ENCODE measurements around the gene SRSF10. TPM values are rescaled to one million over a fixed set of nuclear protein-coding genes. Genes with fewer than 3 reads are reported as not detected.
"Not testable (repeated sequence)": the region's sequence is repeated elsewhere in the genome, so short reads cannot be mapped to it uniquely, and the experiment has no call there.

Gene SRSF10
- total and polyA plus RNA-seq, 9 of the 15 experiments (the other 6 are each of a cell fraction or from before 2014, with no cell fraction given): 154 to 264 (median 205) TPM

- TF ChIP-seq FOXK2 (conservative IDR thresholded peaks at IDR 0.05 in 1 of 2, IDR thresholded peaks at IDR 0.05 in 1 of 2; ENCODE audit: low read depth in 2 of 2) (0 out of 4 replicates have a peak, but pooled peaks of 1 of the 2 experiments have one; percentile 12), ATF4 (CRISPR knock-in tag; IDR thresholded peaks at IDR 0.05) (peak; percentile 64; the same call in 1 of the 2 replicates), ZZZ3 (IDR thresholded peaks at IDR 0.05) (0 out of 2 replicates have a peak, but pooled peaks have one; percentile 14), ZNF395 (CRISPR knock-in tag; IDR thresholded peaks at IDR 0.05) (0 out of 2 replicates have a peak, but pooled peaks have one; percentile 15), ATF3 (IDR thresholded peaks at IDR 0.05) (peak; percentile 84), ZNF175 (CRISPR knock-in tag; IDR thresholded peaks at IDR 0.05; ENCODE audit: low read depth) (peak; percentile 39; the same call in 1 of the 2 replicates), CHD1 (IDR thresholded peaks at IDR 0.05; ENCODE audit: low read length) (peak; percentile 59), MBD1 (CRISPR knock-in tag; IDR thresholded peaks at IDR 0.05) (peak; percentile 83; the same call in 1 of the 2 replicates), CEBPB (tag; IDR thresholded peaks at IDR 0.05) (peak; percentile 65), TRIM24 (IDR thresholded peaks at IDR 0.05) (0 out of 4 replicates have a peak, but pooled peaks of 1 of the 2 experiments have one; percentile 7), ZNF589 (CRISPR knock-in tag; IDR thresholded peaks at IDR 0.05; ENCODE audit: low read depth) (peak; percentile 61; the same call in 1 of the 2 replicates), USF2 (CRISPR knock-in tag; IDR thresholded peaks at IDR 0.05) (peak; percentile 85), RCOR1 (IDR thresholded peaks at IDR 0.05; ENCODE audit: borderline replicate concordance in 1 of 2, low read depth in 2 of 2, low read length in 2 of 2) (0 out of 4 replicates have a peak, but pooled peaks of 1 of the 2 experiments have one; percentile 2), MTA1 (IDR thresholded peaks at IDR 0.05; ENCODE audit: borderline replicate concordance) (0 out of 2 replicates have a peak, but pooled peaks have one; percentile 21), BCOR (IDR thresholded peaks at IDR 0.05) (peak; percentile 29; the same call in 1 of the 2 replicates), TOE1 (IDR thresholded peaks at IDR 0.05; ENCODE audit: borderline replicate concordance) (peak; percentile 91)
- TF ChIP-seq ATF3 (CRISPR knock-in tag; conservative IDR thresholded peaks at IDR 0.05); TOE1 (CRISPR knock-in tag; IDR thresholded peaks at IDR 0.05; ENCODE audit: borderline replicate concordance, low read depth): not testable (repeated sequence)
Measured at GRCh38 chr1:23958040-23958809, 21.9 kb downstream of the SRSF10 start (continued).

Data from K562 (cell line).